NB4 (cell line): Measurements from ENCODE around the gene TMED9.

Experiments used
- CTCF ChIP-seq: IDR thresholded peaks from one replicate; pipeline ENCODE4 v1.5.1; 2012; ENCODE audit warnings: low read depth, low read length
- MAX ChIP-seq: IDR thresholded peaks from 2 replicates; pipeline ENCODE4 v1.6.1; 2011; ENCODE audit warnings: low read depth, low read length
- MYC ChIP-seq: IDR thresholded peaks from 2 replicates; pipeline ENCODE4 v1.6.1; 2011; ENCODE audit warnings: low read depth, low read length
- POLR2A ChIP-seq: IDR thresholded peaks from 2 replicates; pipeline ENCODE4 v1.6.1; 2011; ENCODE audit warnings: mild to moderate bottlenecking; ENCODE audit not compliant: insufficient read length; ENCODE audit errors: extremely low read depth

- TF ChIP-seq POLR2A (no peak), MAX (no peak), CTCF (no peak), MYC (no peak)
These were observed 6.5 kb downstream of the TMED9 start for GRCh38 chr5:177598477-177598876.
